Stimulated activated CD4-positive, alpha-beta T cell treated with anti-CD3 and anti-CD28 coated beads, Interleukin-12 subunit alpha, Interleukin-12 subunit beta, amount 100 ng/mL, for 24 hours (primary cell): Measurements from ENCODE around the gene GHITM.
A peak's percentile ranks its signal among the peaks of the same experiment; 100 is the strongest.
"Not testable (repeated sequence)": the region's sequence is repeated elsewhere in the genome, so short reads cannot be mapped to it uniquely, and the experiment has no call there.

Experiments
- DNase-seq, 2 experiments: peaks; one replicate each; pipeline ENCODE4 v3.0.0-alpha.2; 2020; ENCODE audit warnings: low read depth in 2 of 2

The GHITM gene

DNA sequence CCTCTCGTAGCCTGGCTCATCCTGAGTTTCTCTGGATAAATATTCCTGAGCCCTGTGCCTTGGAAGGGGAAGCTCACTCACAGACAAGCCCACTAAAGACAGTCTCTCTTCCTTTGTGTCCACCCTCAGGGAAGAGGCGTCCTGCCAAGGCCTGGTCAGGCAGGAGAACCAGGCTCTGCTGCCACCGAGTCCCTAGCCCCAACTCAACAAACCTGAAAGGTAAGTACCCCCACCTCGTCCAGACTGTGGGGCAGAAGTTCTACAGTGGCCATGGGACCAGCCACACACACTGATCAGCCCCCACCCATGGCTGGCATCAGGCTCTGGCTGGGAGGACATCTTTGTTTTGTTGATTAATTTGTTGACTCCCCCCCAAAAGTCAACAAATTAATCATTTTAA lies 37.0 kb downstream of the GHITM start:
- no peak for DNase-seq

DNA sequence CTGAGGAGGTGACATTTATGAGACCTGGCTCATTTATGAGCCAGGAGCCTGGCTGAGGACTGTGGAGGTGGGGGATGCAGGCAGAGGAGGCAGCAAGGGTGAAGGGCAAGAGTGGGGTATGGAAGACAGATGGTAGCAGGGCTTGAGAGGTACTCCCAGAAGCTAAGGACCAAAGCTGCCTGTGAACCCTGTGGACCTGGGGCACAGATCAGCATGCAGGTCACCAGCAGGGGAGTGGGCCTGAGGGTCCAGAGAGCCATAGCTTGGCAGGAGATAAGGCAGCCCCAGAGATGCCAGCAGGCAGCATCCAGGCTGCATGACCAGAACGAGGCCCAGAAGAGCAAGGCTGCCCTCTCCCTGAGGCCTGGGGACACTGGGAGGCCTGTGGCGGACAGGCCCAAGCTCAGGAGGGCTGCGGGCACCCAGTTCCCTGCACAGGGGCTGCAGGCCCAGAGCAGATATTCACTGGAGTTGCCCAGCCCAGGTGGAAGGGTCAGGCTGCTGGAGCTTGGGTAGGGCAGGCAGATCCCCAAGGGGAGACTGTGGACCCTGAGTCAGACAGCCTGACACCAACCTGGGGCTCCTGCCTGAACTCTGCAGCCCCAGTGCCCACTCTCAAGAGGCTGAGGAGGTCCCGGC lies 37.6 kb downstream of the GHITM start:
- DNase-seq, result no peak

DNA sequence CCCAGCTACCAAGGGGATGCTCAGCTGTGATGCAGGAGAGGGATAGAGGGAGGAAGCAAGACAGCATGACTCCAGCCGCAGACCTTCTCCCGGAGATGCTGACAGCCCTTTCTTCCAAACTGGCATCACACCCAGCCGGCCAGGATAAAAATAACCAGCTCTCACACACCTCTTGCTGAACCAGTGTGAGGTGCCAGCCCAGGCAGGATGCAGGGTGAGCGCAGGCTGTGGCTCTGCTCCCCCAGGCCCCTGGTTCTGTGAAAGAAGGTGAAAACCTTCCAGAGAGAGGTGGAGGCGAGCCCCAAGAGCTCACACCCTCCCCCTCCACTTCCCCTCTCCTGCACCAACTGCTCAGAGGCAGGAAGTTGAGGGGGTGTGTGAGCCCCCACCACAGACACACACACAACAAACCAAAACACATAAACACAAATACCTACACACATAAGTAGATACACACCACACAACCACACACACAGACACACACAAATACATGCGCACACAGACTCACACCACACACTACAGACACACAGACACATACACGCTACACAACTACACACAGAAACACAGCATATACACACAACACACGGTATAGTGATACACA lies 38.3 kb downstream of the GHITM start:
- DNase-seq, result no peak

DNA sequence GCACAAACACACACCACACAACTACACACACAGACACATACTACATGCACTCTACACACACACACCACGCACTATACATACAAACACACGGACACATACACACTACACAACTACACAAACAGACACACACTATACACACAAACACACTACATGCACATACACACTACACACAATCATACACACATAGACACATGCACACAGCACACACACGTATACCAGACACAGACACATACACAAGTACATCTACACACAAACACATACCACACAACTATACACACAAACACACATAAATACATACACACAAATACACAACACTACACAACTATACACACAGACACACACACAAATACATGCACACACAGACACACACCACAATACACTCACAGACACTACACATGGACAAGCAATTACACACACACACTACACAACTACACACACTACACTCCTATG lies 38.9 kb downstream of the GHITM start:
- DNase-seq, result no peak

DNA sequence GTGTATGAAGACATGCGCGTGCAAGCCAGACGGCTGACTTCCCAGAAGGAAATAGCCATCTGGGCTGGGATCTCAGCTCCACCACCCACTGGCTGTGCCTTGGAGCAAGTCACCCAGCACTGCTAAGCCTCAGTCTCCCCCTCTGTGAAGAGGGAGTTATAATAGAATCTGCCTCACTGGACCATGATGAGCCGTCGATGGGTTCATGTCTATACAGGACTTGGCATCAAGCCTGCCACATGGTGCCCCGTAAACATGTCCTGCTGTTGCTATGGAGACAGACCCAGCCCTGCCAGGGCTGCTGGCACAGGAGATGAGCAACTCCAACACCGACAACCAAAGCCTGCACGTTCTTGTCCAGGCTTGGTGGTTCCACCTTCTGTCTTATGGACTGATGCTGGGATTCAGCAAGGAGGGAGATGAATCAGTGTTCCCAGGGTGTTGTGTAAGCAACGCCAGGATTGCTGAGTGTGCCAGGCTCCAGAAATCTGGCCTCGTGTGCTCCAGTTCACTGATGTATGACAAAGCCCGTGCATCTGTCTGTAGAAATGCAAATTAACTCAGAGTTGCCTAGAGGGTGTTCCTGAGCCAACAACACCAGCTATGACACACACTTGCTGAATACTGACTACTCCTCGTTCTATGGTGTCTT lies 39.9 kb downstream of the GHITM start:
- DNase-seq, result no peak

DNA sequence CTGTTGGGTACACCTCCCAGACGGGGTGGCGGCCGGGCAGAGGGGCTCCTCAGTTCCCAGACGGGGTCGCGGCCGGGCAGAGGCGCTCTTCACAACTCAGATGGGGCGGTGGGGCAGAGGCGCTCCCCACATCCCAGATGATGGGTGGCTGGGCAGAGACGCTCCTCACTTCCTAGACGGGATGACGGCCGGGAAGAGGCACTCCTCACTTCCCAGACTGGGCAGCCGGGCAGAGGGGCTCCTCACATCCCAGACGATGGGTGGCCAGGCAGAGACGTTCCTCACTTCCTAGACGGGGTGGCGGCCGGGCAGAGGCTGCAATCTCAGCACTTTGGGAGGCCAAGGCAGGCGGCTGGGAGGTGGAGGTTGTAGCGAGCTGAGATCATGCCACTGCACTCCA lies 41.1 kb downstream of the GHITM start:
- DNase-seq, result not testable (repeated sequence)

DNA sequence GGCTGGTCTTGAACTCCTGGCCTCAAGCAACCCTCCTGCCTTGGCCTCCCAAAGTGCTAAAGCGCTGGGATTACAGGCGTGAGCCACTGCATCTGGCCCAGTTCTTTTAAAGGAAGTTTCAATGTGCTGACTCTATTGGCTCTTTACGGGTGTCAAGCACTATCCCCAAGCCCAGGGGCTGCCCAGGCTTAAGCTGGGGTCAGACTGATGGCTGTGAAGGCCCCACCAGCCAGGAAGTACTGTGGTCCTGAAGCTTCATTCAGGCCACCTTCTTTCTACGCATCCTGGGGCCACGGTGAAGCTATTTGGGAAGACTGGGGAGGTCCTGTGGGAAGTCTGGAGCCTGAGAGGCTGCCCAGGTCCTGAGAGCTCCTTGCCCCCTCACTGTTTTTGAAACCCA lies 42.3 kb downstream of the GHITM start:
- no peak for DNase-seq

DNA sequence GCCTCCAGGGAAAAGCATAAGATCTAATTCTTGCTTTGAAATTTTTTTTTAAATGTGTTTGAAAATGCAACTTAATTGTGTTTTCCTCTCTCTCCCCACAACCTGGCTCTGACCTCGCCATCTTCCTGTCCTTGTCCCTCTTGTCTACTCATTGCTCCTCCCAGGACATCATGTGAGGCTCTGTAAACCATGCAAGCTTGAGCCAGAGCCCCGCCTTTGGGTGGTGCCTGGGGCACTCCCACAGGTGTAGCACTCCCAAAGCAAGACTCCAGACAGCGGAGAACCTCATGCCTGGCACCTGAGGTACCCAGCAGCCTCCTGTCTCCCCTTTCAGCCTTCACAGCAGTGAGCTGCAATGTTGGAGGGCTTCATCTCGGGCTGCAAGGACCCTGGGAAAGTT lies 45.2 kb downstream of the GHITM start:
- DNase-seq, result no peak

DNA sequence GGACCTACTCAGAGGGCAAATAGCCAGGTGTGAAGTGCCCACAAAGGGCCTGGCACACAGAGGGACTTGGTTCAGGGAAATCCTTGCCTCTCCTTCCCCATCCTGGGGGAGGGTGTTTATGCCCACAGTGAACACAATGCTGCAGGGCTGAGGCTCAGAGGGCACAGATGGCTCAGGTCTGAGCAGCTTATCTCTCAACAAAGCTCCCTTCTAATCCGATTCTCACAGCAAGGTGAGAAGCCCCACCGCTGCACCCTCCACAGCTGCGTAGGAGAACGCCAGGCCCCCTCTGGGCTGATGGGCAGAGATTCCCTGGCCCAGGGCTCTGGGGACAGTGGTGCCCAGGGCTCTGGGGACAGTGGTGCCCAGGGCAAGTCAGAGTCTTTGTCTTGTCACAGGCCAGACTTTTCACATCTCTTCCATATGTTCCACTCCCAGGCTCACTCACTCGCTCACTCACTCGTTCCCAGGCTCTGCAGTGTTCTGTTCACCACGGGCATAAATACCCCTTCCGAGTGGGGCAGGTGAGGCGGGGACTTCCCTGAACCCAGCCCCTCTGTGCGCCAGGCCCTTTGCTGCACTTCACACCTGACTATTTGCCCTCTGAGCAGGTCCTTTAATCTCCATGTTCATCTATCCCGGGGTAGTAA lies 46.3 kb downstream of the GHITM start:
- DNase-seq, result no peak

DNA sequence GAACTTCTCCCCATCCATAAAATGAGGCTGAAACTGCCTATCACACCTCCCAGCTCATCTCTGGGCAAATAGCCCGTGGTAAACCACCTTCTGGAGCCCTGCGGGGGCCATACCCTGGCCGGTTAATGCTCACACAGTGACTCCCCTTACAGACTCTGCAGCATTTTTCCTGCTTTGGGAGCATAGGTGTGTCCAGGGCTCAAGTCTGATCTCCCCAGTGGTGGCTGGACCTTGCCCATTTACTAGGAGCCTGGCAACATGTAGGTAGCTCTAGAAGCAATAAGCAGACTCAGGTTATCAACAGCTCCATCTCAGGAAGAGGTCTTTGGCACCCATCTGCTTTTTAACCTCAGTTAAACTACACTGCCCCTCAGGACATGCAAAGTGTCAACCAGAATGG lies 49.5 kb downstream of the GHITM start:
- no peak for DNase-seq

DNA sequence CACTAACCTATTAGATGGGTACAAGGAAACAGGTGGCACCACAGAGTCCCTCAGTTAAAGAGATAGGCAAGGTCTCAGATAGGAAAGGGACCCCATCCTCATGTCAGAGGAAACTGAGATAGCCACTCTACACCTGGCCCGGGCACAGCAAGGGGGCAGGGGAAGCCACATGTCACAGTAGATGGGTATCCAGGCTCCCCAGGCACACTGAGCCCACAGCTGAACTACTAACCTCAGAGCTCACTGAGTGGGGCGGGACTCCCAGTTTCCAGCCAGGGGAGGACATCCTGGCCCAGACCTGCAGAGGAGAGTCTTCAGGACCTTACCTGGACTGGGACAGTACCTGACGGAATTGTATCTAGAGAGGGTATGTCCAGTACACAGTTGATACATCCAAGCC lies 51.3 kb downstream of the GHITM start:
- no peak for DNase-seq

DNA sequence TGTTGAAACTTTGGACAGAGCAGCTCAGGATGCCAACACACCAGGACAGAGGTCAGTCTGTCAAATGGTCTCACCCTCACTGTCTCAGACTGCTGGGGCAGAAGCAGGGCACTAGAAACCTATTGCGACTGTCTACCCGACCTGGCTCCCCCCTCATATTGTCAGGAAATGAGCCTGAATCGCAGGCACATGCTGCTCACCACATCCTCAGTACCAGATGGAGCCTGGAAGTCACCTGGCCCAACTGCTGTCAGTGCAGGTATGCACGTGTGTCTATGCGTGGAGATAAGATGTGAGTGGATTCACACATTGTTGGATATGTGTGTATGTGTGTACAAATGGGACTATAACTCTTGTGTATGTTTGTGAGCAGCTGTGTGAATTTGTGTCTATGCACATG lies 51.8 kb downstream of the GHITM start:
- DNase-seq, result no peak

DNA sequence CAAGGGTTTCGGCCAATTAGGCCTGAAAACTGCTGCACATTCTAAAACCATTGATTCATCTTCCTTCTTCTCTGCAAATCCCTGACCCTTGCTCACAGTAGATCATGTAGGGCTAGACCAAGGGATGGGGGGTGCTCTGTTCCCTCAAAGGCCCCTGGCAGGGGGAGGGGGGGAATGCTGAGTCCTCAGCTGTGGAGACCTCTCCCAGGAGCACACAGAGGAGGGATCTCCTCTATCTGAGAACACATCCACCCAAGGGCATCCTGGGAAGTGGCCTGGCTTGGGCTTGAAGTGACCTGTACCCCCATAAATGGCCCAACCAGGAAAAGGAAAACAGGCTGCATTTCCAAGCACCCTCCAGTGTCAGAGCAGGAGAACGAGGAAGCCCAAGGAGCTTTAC lies 54.0 kb downstream of the GHITM start:
- no peak for DNase-seq

DNA sequence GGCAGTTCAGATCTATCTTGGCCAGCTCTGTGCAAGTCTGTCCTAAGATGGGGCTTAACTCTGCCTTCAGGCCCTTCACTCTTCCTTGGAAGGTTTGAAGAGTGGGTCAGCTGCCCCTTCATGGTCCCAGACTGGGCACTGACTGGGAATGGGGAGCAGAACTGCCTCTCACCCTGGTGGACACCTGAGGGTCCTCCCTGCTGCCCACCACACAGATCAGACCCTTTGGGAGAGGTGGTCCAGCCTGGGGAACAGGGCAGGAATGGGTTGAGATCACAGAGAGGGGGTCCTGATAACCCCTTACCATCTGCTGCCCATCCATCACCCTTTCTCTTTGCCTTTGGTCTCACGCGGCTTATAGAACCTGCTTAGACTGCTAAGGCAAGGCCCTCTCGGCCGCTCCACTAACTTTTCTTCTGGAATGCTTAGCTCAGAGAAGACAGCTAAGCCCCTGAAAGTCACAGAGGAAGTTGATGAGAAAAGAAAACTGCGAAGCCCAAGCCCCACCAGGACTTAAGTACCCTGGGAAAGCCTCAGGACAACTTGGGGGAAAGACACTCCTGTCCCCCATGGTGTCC lies 54.6 kb downstream of the GHITM start:
- no peak for DNase-seq

DNA sequence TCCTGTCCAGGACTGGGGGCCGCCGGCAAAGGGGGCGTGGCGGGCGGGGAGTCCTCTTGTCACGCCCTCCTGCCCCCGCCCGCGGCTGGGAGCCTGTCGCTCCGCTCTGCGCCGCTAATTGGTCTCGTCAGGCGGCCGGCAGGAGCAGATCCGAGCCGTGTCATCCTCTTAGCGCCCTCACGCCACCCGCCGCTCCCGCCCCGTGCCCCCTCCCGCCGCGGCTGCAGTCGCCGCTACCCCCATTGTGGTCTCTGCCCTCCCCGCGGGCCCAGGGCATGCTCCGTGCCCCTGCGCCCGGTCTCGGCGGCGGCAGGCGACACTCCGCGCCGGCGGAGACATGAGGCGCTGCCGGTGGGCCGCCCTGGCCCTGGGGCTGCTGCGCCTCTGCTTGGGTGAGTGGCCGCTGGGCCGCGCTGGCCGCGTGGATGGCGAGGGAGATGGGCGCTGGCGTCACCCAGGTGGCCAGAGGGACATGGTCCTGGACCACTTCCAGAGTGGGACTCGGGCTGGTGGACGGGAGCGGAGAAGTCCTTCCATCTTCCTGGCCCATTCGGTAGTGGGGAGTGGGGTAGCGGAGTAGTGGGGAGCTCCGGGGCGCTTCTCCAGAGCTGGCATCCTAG lies 55.2 kb downstream of the GHITM start, which contains the start of gene CDHR1:
TSS of gene CDHR1 (plus strand) at position 114 of the 620 bp plus-strand sequence. CDS start at position 338, 224 bp downstream.
- peak; percentile 19 to 25 for DNase-seq

DNA sequence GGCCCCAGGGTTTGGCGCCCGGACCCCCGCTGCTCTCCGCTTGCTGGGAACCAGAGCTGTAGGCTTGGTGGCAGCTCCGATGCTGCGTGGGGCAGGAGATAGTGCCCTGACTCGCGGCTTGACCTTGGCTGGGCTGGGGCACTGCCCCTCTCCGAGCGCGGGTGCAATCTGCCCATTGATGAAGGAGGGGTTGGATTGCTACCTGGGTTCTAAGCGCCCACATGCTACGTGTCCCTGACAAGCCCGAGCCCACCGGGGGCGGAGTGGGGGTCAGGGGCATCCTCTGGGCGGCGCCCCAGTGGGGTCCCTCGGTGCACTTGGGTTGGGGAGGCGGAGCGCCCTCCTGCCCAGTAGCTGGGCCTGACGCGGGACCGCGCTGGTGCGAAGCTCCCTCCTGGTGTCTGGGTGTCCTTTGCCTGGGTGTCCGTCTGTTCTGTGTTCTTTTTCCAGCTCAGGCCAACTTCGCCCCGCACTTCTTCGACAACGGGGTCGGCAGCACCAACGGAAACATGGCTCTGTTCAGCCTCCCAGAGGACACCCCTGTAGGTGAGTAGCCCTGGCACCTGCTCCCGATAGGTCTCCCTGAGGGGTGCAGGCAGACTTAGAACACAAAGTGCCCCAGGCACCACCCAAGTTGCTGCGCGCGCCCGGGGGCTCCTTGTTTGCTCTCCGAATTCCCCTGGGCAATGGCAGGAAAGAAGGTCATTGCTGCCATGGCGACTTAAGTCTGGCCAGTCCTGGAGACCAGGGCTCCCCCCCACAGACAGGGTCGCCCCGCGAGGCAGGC lies 55.9 kb downstream of the GHITM start:
- DNase-seq, result no peak

DNA sequence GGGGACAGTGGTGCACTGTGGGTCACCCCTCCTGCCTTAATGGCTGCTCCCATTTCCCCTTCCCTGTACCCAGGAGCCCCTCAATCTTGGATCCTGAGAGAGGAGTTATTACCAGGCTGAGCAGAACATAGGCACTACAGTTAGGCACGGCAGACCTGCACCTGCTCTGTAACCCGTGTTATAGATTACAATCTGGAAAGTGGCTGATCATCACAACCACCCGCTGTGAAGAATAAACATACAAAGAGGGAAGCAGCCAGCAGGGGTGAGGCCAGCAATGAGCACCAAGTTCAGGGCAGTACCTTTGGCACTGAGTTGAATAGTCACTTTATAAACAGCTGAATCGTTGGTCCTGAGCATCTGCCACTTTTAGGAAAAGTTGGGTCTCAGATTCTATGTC lies 56.8 kb downstream of the GHITM start:
- DNase-seq, result no peak

DNA sequence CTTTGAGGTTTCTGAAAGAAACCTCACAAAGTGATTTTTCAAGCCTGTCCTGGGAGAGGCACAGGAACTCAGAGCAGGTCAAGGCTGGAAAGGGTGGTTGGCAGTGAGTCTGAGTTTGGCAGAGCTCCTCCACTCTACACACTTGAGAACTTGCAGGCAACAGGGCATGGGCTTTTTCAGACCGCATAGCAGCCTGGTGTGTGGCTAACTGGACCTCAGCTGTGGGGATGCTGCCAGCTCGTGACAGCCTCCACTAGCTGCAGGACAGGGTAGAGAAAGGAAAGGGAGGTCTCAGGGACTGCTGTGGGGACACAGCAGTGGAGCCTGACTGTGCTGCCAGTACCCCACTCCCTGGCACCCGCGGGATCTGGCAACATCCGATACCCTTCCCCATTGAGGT lies 57.6 kb downstream of the GHITM start:
- DNase-seq, result no peak

DNA sequence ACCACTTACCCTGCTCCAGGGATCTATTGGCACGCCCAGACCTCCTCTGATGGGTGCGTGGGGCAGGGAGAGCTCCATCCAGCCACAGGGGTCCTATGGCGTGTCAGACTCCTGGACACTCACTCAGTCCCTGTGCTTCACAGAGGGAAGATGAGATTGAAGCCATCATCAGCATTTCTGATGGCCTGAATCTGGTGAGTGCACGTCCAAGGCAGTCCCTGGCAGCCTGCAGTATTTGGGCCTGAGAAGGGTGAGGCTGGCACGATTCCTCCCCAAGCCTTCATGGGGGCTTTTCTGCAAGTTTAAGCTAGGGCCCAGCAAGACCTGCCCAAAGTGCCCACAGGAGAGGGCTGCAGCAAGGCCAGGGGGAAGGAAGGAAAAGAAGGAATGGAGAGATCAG lies 58.3 kb downstream of the GHITM start:
- no peak for DNase-seq

DNA sequence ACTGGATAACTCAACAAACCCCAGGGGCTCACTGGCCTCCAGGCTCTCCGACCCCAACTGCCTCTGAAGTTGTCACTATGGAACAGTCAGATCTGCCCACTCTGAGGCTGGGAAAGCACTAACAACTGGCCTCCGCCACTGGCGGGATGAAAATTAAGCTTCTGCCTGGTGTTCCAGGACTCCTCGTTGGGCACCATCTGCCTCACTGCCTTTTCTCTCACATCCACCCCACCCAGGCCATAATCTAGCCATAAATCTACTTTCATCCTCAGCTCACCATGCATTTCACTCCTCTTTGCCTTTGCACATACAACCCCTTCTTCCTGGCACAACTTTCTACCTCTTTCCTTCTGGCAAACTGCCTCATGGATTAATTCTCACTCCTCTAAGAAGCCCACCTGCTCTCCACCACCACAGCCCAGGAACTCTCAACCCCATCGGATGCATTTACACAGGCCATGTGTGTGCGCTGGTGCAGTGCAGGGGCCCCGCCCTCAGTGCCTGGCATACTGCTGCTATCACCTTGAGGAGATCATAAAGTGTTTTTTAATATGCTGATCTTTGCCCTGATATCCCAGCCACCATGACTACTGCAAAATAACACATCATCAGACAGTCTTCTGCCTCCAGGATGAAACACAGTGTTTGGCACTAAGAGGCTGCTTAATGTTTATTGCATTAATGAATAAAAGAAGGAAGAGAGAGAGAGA lies 59.1 kb downstream of the GHITM start:
- DNase-seq, result no peak
